Left lung (tissue), 14 donors: ENCODE results near the gene UGT2A2. TPM values are rescaled to one million over a fixed set of nuclear protein-coding genes. Genes with fewer than 3 reads are reported as not detected.
A peak's percentile ranks its signal among the peaks of the same experiment; 100 is the strongest.
"Not testable (repeated sequence)": the region's sequence is repeated elsewhere in the genome, so short reads cannot be mapped to it uniquely, and the experiment has no call there.

Experiments used
- ATAC-seq: fragments of 200-7000 bp; cut with Tn5 transposase; one replicate; pipeline ENCODE4 v1.9.1; 2020; ENCODE audit warnings: moderate library complexity
- DNase-seq, 4 donors: peaks; one replicate each; pipeline ENCODE4 v3.0.0-alpha.2; 2013 to 2020
- H3K27ac ChIP-seq, 2 donors: fragments of 200-600 bp; sonication (generic) in 1 of 2; one replicate each; pipeline versions ENCODE4 v1.5.0 to v1.8.0; 2020 to 2021
- H3K27me3 ChIP-seq, 2 donors: fragments of 200-600 bp; sonication (generic) in 1 of 2; one replicate each; pipeline versions ENCODE4 v1.5.0 to v1.8.0; 2020 to 2021
- H3K36me3 ChIP-seq, 2 donors: fragments of 200-600 bp; sonication (generic) in 1 of 2; one replicate each; pipeline versions ENCODE4 v1.5.0 to v1.8.0; 2020 to 2021
- H3K4me1 ChIP-seq, 2 donors: fragments of 200-600 bp; one replicate each; pipeline ENCODE4 v1.8.0; 2021
- H3K4me3 ChIP-seq, 2 donors: fragments of 200-600 bp; sonication (generic) in 1 of 2; one replicate each; pipeline versions ENCODE4 v1.5.0 to v1.8.0; 2020 to 2021; ENCODE audit warnings: mild to moderate bottlenecking in 1 of 2
- H3K9me3 ChIP-seq, 2 donors: fragments of 200-600 bp; sonication (generic) in 1 of 2; one replicate each; pipeline versions ENCODE4 v1.5.0 to v1.8.0; 2020 to 2021
- intact Hi-C, 2 donors: fragments of 100-400 bp; cut with DNase I; formaldehyde crosslinking; loops; one replicate each; pipeline versions ENCODE4 v1.11.2 to v1.14.2; 2022
- long read RNA-seq, 12 donors: library from polyadenylated mRNA in 2 of 12; unstranded in 2 of 12; transcript quantifications; one replicate each; pipeline ENCODE4 v2.0.0 and lab custom pipeline, GENCODE V29; 2019 to 2026
- polyA plus RNA-seq, 6 donors: library from polyadenylated mRNA; unstranded; fragments of 120-200 nt; gene quantifications; one replicate each; pipeline ENCODE4 v1.2.1, GENCODE V29; 2013; ENCODE audit not compliant: insufficient read length in 6 of 6
- total RNA-seq, 2 donors: library from RNA; stranded (reverse); fragmentation: NEBNext Ultra II Directional; extraction: Animal tissue kit (Norgen Biotek cat#: 25700); gene quantifications; one replicate each; pipeline ENCODE4 v1.2.1, GENCODE V29; 2021
- TF ChIP-seq, protein P1 (sequence below), 2 donors: fragments of 200-600 bp; sonication (generic) in 1 of 2; IDR thresholded peaks; one replicate each; pipeline versions ENCODE4 v1.5.0 to v1.8.0; 2021; ENCODE audit warnings: antibody characterized with exemption in 2 of 2
- donor health status: DM: no; HTN: yes; CAD: no.
- donor health status: DM: no; HTN: no; CAD: no.

Gene UGT2A2
- total RNA-seq (not detected), polyA plus RNA-seq (not detected)
- long read RNA-seq, donor 1 = 0 reads
- long read RNA-seq, donor 2 = 0 reads
- long read RNA-seq, donor 3 = 0 reads
- long read RNA-seq, donor 4 = 0 reads
- long read RNA-seq, donor 5 = 0 reads
- long read RNA-seq, donor 6 = 0 reads
- long read RNA-seq, donor 7 = 0 reads
- long read RNA-seq, donor 8 = 0 reads
- long read RNA-seq, donor 9 = 0 reads
- long read RNA-seq, donor 10 = 0 reads
- long read RNA-seq, donor 11 = 0 reads
- long read RNA-seq, donor 12 = 0 reads

DNA sequence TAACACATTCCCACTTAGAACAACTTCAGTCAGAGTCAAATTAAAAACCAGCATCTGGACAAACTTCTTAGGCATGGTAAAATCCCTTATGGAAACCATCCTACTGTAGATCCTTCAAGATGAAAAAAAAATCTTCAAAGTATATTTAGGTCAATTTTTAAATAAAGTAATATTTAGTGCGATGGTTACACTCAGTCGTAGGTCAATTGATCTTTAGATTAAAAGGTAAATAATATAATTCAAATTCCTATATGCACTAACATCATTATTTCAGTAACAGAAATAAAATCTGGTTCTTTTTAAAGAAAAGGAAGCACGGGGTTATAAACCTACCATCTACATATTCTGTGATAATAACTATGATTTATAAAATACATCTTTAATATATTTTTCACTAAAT is at the start of gene UGT2A2:
TSS of gene UGT2A2 (minus strand) at position 101 of the 400 bp plus-strand sequence. CDS start at position 99, 2 bp downstream.
- H3K9me3 ChIP-seq = no peaks in the 10 kb centered on the region
- TF ChIP-seq, protein P1, sequence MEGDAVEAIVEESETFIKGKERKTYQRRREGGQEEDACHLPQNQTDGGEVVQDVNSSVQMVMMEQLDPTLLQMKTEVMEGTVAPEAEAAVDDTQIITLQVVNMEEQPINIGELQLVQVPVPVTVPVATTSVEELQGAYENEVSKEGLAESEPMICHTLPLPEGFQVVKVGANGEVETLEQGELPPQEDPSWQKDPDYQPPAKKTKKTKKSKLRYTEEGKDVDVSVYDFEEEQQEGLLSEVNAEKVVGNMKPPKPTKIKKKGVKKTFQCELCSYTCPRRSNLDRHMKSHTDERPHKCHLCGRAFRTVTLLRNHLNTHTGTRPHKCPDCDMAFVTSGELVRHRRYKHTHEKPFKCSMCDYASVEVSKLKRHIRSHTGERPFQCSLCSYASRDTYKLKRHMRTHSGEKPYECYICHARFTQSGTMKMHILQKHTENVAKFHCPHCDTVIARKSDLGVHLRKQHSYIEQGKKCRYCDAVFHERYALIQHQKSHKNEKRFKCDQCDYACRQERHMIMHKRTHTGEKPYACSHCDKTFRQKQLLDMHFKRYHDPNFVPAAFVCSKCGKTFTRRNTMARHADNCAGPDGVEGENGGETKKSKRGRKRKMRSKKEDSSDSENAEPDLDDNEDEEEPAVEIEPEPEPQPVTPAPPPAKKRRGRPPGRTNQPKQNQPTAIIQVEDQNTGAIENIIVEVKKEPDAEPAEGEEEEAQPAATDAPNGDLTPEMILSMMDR (IDR thresholded peaks at IDR 0.05) = no peak
- intact Hi-C loops = no loop called here

DNA sequence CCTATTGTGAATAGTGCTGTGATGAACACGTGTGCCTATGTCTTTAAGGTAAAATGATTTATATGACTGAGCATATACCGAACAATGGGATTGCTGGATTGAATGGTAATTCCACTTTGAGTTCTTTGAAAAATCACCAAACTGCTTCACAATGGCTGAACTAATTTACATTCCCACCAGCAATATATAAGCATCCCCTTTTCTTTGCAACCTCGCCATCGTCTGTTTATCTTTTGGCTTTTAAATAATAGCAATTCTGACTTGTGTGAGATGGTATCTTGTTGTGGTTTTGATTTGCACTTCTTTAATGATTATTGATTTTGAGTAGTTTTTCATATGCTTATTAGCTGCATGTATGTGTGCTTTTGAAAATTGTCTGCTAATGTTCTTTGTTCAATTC is 45.4 kb upstream of the UGT2A2 start:
- no peaks in the 10 kb centered on the region for H3K27me3 ChIP-seq
- no peak overlapping the region for H3K4me3 ChIP-seq
- no peaks in the 10 kb centered on the region for H3K36me3 ChIP-seq
- intact Hi-C loops = loop anchor here in 1 of 2 donors (5.0 kb wide), 1 partner anchor 197 kb away; no protein-coding TSS in a partner anchor
- H3K9me3 ChIP-seq = no peaks in the 10 kb centered on the region
- TF ChIP-seq, protein P1 (IDR thresholded peaks at IDR 0.05) = no peak
- no peak for ATAC-seq
- no peak overlapping the region for H3K27ac ChIP-seq
- H3K4me1 ChIP-seq = peaks cover 1 to 3% of the 10 kb centered on the region in 2 donors
- DNase-seq = no peak

More for the DNA sequence above, at the start of gene UGT2A2:
- Histone ChIP-seq H3K4me1 (no peaks in the 10 kb centered on the region), H3K27ac (no peak within 1 kb of the TSS), H3K4me3 (no peak within 1 kb of the TSS), H3K27me3 (no peaks in the 10 kb centered on the region), H3K36me3 (no peaks in the 10 kb centered on the region)
- ATAC-seq = no peak
- DNase-seq = no peak

DNA sequence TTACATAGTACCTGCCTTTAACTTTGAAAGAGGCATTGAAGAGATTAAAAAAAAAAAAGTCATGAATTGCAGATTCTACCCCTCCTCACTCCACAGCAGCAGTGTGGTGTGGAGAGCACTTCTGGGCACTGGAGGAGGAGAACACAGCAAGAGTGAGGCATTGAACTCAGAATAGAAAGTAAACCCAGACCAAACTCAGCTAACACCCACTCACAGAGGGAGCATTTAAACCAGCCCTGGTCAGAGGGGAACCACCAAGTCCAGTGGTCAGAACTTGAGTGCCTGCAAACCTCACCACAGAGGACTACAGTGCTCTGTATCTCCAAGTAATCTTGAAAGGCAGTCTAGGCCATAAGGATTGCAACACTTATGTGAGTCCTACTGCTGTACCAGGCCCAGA is 29.2 kb upstream of the UGT2A2 start:
- H3K4me1 ChIP-seq = no peaks in the 10 kb centered on the region
- DNase-seq = no peak
- TF ChIP-seq, protein P1 (IDR thresholded peaks at IDR 0.05) = no peak
- no peaks in the 10 kb centered on the region for H3K36me3 ChIP-seq
- intact Hi-C loops = no loop called here
- H3K4me3 ChIP-seq = no peak overlapping the region
- H3K9me3 ChIP-seq = no peaks in the 10 kb centered on the region
- H3K27ac ChIP-seq = no peak overlapping the region
- no peaks in the 10 kb centered on the region for H3K27me3 ChIP-seq
- no peak for ATAC-seq

DNA sequence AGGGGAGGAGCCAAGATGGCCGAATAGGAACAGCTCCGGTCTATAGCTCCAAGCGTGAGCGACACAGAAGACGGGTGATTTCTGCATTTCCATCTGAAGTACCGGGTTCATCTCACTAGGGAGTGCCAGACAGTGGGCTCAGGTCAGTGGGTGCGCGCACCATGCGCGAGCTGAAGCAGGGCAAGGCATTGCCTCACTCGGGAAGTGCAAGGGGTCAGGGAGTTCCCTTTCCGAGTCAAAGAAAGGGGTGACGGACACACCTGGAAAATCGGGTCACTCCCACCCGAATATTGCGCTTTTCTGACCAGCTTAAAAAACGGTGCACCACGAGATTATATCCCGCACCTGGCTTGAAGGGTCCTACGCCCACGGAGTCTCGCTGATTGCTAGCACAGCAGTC is 24.6 kb upstream of the UGT2A2 start:
- DNase-seq, H3K4me1 ChIP-seq, intact Hi-C loops: not testable (repeated sequence)

DNA sequence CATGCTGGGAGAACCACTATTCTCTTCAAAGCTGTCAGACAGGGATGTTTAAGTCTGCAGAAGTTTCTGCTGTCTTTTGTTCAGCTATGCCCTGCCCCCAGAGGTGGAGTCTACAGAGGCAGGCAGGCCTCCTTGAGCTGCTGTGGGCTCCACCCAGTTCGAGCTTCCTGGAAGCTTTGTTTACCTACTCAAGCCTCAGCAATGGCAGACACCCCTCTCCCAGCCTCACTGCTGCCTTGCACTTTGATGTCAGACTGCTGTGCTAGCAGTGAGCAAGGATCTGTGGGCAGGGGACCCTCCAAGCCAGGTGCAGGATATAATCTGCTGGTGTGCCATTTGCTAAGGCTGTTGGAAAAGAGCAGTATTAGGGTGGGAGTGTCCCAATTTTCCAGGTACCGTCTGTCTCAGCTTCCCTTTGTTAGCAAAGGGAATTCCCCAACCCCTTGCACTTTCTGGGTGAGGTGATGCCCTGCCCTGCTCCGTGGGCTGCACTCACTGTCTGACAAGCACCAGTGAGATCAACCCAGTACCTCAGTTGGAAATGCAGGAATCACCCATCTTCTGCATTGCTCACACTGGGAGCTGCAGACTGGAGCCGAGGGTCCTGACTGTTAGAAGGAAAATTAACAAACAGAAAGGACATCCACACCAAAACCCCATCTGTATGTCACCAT is 21.8 kb upstream of the UGT2A2 start:
- H3K9me3 ChIP-seq, DNase-seq, H3K36me3 ChIP-seq, H3K4me1 ChIP-seq, H3K27me3 ChIP-seq, intact Hi-C loops, H3K27ac ChIP-seq, H3K4me3 ChIP-seq, ATAC-seq: not testable (repeated sequence)

More for the DNA sequence above, 24.6 kb upstream of the UGT2A2 start:
- not testable (repeated sequence) for H3K36me3 ChIP-seq, H3K27ac ChIP-seq, ATAC-seq, H3K4me3 ChIP-seq, H3K27me3 ChIP-seq, H3K9me3 ChIP-seq

DNA sequence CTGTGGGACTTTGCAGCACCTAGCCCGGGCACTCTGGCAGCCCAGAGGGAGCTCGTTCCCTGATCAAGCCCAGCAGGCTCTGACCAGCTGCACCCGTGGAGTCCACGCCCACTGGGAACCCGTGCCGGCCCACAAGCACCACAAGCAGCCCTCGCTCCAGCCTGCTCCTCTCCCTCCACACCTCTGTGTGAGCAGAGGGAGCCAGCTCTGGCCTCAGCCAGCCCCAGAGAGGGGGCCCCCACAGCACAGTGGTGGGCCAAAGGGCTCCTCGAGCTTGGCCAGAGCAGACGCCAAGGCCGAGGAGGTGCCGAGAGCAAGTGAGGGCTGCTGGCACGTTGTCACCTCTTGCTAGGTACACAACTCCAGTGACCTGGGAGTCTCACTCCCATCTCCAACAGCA is 18.7 kb upstream of the UGT2A2 start:
- DNase-seq (peak in 1 of 4 donors; percentile 71), ATAC-seq (no peak)
- intact Hi-C loops = no loop called here
- no peak overlapping the region for H3K4me3 ChIP-seq
- TF ChIP-seq, protein P1 (IDR thresholded peaks at IDR 0.05) = no peak
- no peaks in the 10 kb centered on the region for H3K9me3 ChIP-seq
- no peak overlapping the region for H3K27ac ChIP-seq
- no peaks in the 10 kb centered on the region for H3K27me3 ChIP-seq
- no peaks in the 10 kb centered on the region for H3K36me3 ChIP-seq
- no peaks in the 10 kb centered on the region for H3K4me1 ChIP-seq
